K562 (cell line): Measurements from ENCODE around the gene RNF31. TPM values are rescaled to one million over a fixed set of nuclear protein-coding genes. Genes with fewer than 3 reads are reported as not detected.

Source experiments
- ATAC-seq: fragments of 200-7000 bp; cut with Tn5 transposase; 3 replicates; pipeline ENCODE4 v1.9.1; 2020; ENCODE audit warnings: moderate library complexity
- BruUV-seq: library from RNA; stranded (reverse); fragments of 400-500 nt; replicated peaks from 2 replicates; lab custom pipeline; 2021; lab: Mats Ljungman, UMichigan
- CTCF ChIA-PET: fragments of 300-600 bp; formaldehyde crosslinking; extraction: SDS; loops from one replicate; lab custom pipeline; 2021; ENCODE audit warnings: low intra/inter-chr PET ratio; lab: Yijun Ruan, JAX
- POLR2A ChIA-PET: fragments of 300-600, 350-650 bp; sonication (Branson Sonifier 250); formaldehyde crosslinking; extraction: SDS; loops from one replicate; lab custom pipeline; 2021; ENCODE audit warnings: antibody characterized with exemption, inconsistent platforms; lab: Yijun Ruan, JAX
- DNase-seq, 4 experiments: peaks; one replicate each; pipeline versions ENCODE4 v3.0.0 to v3.0.0-alpha.2; 2011 to 2018; ENCODE audit warnings: low spot score in 3 of 4, mixed read lengths in 3 of 4; ENCODE audit errors: extremely low read depth in 1 of 4
- FAIRE-seq: peaks from 2 replicates; lab custom pipeline; 2011; peaks lifted over from hg19 to GRCh38; lab: Jason Lieb, UNC
- H2AFZ ChIP-seq: 2 replicates; pipeline ENCODE4 v1.6.0; 2011; ENCODE audit warnings: low read depth, low read length, control low read depth, inconsistent platforms
- H3K27ac ChIP-seq: fragments of 200-600 bp; 3 replicates; pipeline ENCODE4 v1.8.0; 2011; ENCODE audit warnings: low read depth, mild to moderate bottlenecking, control low read depth, inconsistent platforms, low read length, moderate library complexity, mixed read lengths; ENCODE audit errors: extremely low read depth
- H3K27me3 ChIP-seq, 2 experiments: fragments of 300-600 bp in 1 of 2; 2 replicates in 1 of 2; 3 replicates in 1 of 2; pipeline versions ENCODE4 v1.6.0 to v1.8.0; 2011; ENCODE audit warnings: inconsistent platforms in 2 of 2, low read length in 2 of 2, mild to moderate bottlenecking in 1 of 2, mixed read lengths in 1 of 2, moderate library complexity in 1 of 2; ENCODE audit not compliant: control insufficient read depth in 2 of 2, insufficient read depth in 2 of 2
- H3K36me3 ChIP-seq: fragments of 300-600 bp; 3 replicates; pipeline ENCODE4 v1.8.0; 2011; ENCODE audit warnings: mild to moderate bottlenecking, low read length, inconsistent platforms; ENCODE audit not compliant: control insufficient read depth, insufficient read depth
- H3K4me1 ChIP-seq, 2 experiments: fragments of 200-600 bp in 1 of 2; replicated peaks in 1 of 2; 2 replicates in 1 of 2; 3 replicates in 1 of 2; pipeline versions ENCODE4 v1.5.1 to v1.8.0; 2011; ENCODE audit warnings: inconsistent platforms in 2 of 2, low read length in 2 of 2, mild to moderate bottlenecking in 1 of 2, mixed read lengths in 1 of 2, moderate library complexity in 1 of 2; ENCODE audit not compliant: control insufficient read depth in 2 of 2, insufficient read depth in 2 of 2
- H3K4me2 ChIP-seq: 2 replicates; pipeline ENCODE4 v1.6.1; 2011; ENCODE audit warnings: low read length, control low read depth, inconsistent platforms, mixed read lengths; ENCODE audit not compliant: insufficient read depth
- H3K4me3 ChIP-seq: fragments of 200-600 bp; sonication (generic), shearing (Covaris generic); 2 replicates; pipeline ENCODE4 v1.5.1; 2016; ENCODE audit warnings: control low read depth, inconsistent platforms
- H3K79me2 ChIP-seq: fragments of 200-600 bp; 3 replicates; pipeline ENCODE4 v1.8.0; 2011; ENCODE audit warnings: low read length, inconsistent platforms; ENCODE audit not compliant: control insufficient read depth, insufficient read depth
- H3K9ac ChIP-seq, 2 experiments: 2 replicates each; pipeline versions ENCODE4 v1.6.0 to v1.6.1; 2011; ENCODE audit warnings: low read depth in 2 of 2, low read length in 2 of 2, control low read depth in 1 of 2, inconsistent platforms in 1 of 2, mild to moderate bottlenecking in 1 of 2, mixed read lengths in 1 of 2; ENCODE audit not compliant: insufficient read depth in 1 of 2
- H3K9me1 ChIP-seq: one replicate; pipeline ENCODE4 v1.6.0; 2011; ENCODE audit warnings: inconsistent platforms, mild to moderate bottlenecking, low read length, moderate library complexity; ENCODE audit not compliant: control insufficient read depth, insufficient read depth
- H3K9me3 ChIP-seq: replicated peaks from 2 replicates; pipeline ENCODE4 v1.5.1; 2011; ENCODE audit warnings: low read depth, low read length, inconsistent platforms; ENCODE audit not compliant: control insufficient read depth, insufficient read depth
- H4K20me1 ChIP-seq: replicated peaks from 2 replicates; pipeline ENCODE4 v1.6.1; 2011; ENCODE audit warnings: low read length, inconsistent platforms, mixed read lengths; ENCODE audit not compliant: control insufficient read depth, insufficient read depth
- FOXA3 ChIP-seq, 2 experiments: fragments of 450-650 bp in 1 of 2; sonication (generic) in 1 of 2; formaldehyde crosslinking; IDR thresholded peaks in 1 of 2; conservative IDR thresholded peaks in 1 of 2; 2 replicates each; pipeline versions ENCODE4 v1.4.0 to v1.8.0; 2020 to 2022; ENCODE audit warnings: mild to moderate bottlenecking in 2 of 2, missing genetic modification reagents in 1 of 2
- FOXO4 ChIP-seq: fragments of 450-650 bp; formaldehyde crosslinking; IDR thresholded peaks from 2 replicates; pipeline ENCODE4 v1.4.0; 2020; ENCODE audit warnings: mild to moderate bottlenecking, moderate library complexity
- HMGXB4 ChIP-seq: sonication (generic); formaldehyde crosslinking; IDR thresholded peaks from 2 replicates; pipeline ENCODE4 v1.8.1; 2023; ENCODE audit warnings: mild to moderate bottlenecking, missing genetic modification reagents
- NEUROD1 ChIP-seq: fragments of 150-350 bp; IDR thresholded peaks from 2 replicates; pipeline ENCODE4 v1.6.1; 2014; ENCODE audit warnings: borderline replicate concordance, low read length, low read depth; ENCODE audit not compliant: partially characterized antibody
- TCF7 ChIP-seq: sonication (generic); IDR thresholded peaks from 2 replicates; pipeline ENCODE4 v1.6.1; 2016; ENCODE audit warnings: antibody characterized with exemption, borderline replicate concordance
- TCF7L2 ChIP-seq: fragments of 150-350 bp; IDR thresholded peaks from 2 replicates; pipeline ENCODE4 v1.6.1; 2016; ENCODE audit warnings: low read depth, mild to moderate bottlenecking, low read length, moderate library complexity
- ZBTB17 ChIP-seq: fragments of 450-650 bp; formaldehyde crosslinking; IDR thresholded peaks from 2 replicates; pipeline ENCODE4 v1.4.0; 2020; ENCODE audit warnings: mild to moderate bottlenecking
- ZBTB40 ChIP-seq, 2 experiments: fragments of 450-650 bp in 1 of 2; sonication (generic) in 1 of 2; formaldehyde crosslinking in 1 of 2; IDR thresholded peaks; 2 replicates each; pipeline versions ENCODE4 v1.7.1 to v1.9.0; 2016 to 2022; ENCODE audit warnings: inconsistent platforms in 1 of 2, mild to moderate bottlenecking in 1 of 2, missing genetic modification reagents in 1 of 2
- ZNF431 ChIP-seq: sonication (generic); formaldehyde crosslinking; IDR thresholded peaks from 2 replicates; pipeline ENCODE4 v1.8.0; 2022; ENCODE audit warnings: mild to moderate bottlenecking, missing genetic modification reagents
- WGBS: fragments of 100-300 bp; shearing (Covaris generic); methylation state at CpG from one replicate; pipeline ENCODE4 v1.1.6; 2016; ENCODE audit warnings: low coverage, mixed read lengths; ENCODE audit not compliant: insufficient coverage; ENCODE audit errors: missing lambda C conversion rate; 5-methylcytosine and 5-hydroxymethylcytosine counted together
- in situ Hi-C: fragments of 300-500 bp; cut with MboI; formaldehyde crosslinking; loops from 4 replicates; pipeline ENCODE4 v1.15.0; 2018; ENCODE audit warnings: inconsistent platforms, mixed read lengths
- intact Hi-C: fragments of 100-400 bp; cut with micrococcal nuclease; formaldehyde crosslinking; loops from 2 replicates; pipeline ENCODE4 v1.14.2; 2022
- polyA plus RNA-seq, 8 experiments: library from polyadenylated mRNA; depleted of rRNA in 4 of 8; stranded (reverse) in 5 of 8; unstranded in 3 of 8; fragments of >200 nt; fragmentation: Nextera tagmentation in 2 of 8; fragmentation: Illumina TruSeq in 1 of 8; extraction: Ambion mirVana in 2 of 8; extraction: Trizol in 1 of 8; gene quantifications; 2 replicates each; pipeline versions ENCODE4 v1.2.1 to v1.2.3, GENCODE V29; 2011 to 2014; ENCODE audit warnings: inconsistent platforms in 1 of 8, missing spikeins in 1 of 8
- total RNA-seq, 7 experiments: library from RNA; depleted of rRNA in 6 of 7; stranded (reverse); fragments of >200 nt in 6 of 7; fragmentation: Illumina TruSeq in 2 of 7; extraction: Trizol in 2 of 7; gene quantifications; 2 replicates each; pipeline versions ENCODE4 v1.2.1 to v1.2.3, GENCODE V29; 2011 to 2021; ENCODE audit warnings: low replicate concordance in 1 of 7

RNF31 gene
- total and polyA plus RNA-seq, 9 of the 15 experiments (the other 6 are each of a cell fraction or from before 2014, with no cell fraction given): 3.1 to 47.6 (median 19.1) TPM

- Histone ChIP-seq H3K4me3 (no peak overlapping the region), H3K79me2 (peaks cover 6% of the 10 kb centered on the region; the same call in 2 of the 3 replicates), H4K20me1 (no peaks in the 10 kb centered on the region), H3K4me1 (peaks cover 12 to 14% of the 10 kb centered on the region in 2 experiments; a peak in 4 of 5 replicates), H3K27me3 (no peaks in the 10 kb centered on the region), H3K9ac (no peak overlapping the region), H3K36me3 (peaks cover 63% of the 10 kb centered on the region; the same call in 2 of the 3 replicates), H3K9me3 (no peaks in the 10 kb centered on the region), H3K27ac (no peak overlapping the region), H3K4me2 (no peak overlapping the region), H2AFZ (no peak overlapping the region), H3K9me1 (no peaks in the 10 kb centered on the region)
- in situ Hi-C loops (no loop called here), intact Hi-C loops (no loop called here)
- FAIRE-seq: no peak
- no peak for DNase-seq
- 89% methylated on average over 5 of the region's 8 CpGs for WGBS
- no TSS peak for BruUV-seq
- ChIA-PET CTCF (no interaction called here), POLR2A (interaction anchor here (0.6 to 0.7 kb wide), 2 partner anchors 9 to 231 kb away, joined by 3 read pairs; partner anchors contain the start of gene FITM1)
- ATAC-seq: no peak
- TF ChIP-seq NEUROD1 (no peak), TCF7 (no peak), FOXA3 (CRISPR knock-in tag; conservative IDR thresholded peaks at IDR 0.05 in 1 of 2, IDR thresholded peaks at IDR 0.05 in 1 of 2) (no peak), ZBTB17 (CRISPR knock-in tag) (no peak), ZNF431 (no peak), FOXO4 (CRISPR knock-in tag) (no peak), ZBTB40 (IDR thresholded peaks at IDR 0.05) (no peak), ZBTB40 (CRISPR knock-in tag; IDR thresholded peaks at IDR 0.05) (no peak), TCF7L2 (no peak), HMGXB4 (CRISPR knock-in tag) (no peak)
Measured at GRCh38 chr14:24121210-24121609, 26.1 kb upstream of the RNF31 start.
